SH-SY5Y (cell line): ENCODE data around the gene CD99L2.

Experiments
- GATA2 ChIP-seq: IDR thresholded peaks from 2 replicates; pipeline ENCODE4 v1.6.1; 2011; ENCODE audit warnings: mild to moderate bottlenecking, low read depth, low read length
- GATA3 ChIP-seq: IDR thresholded peaks from 2 replicates; pipeline ENCODE4 v1.6.1; 2011; ENCODE audit warnings: low read depth, mild to moderate bottlenecking, low read length, moderate library complexity

The CD99L2 gene

DNA sequence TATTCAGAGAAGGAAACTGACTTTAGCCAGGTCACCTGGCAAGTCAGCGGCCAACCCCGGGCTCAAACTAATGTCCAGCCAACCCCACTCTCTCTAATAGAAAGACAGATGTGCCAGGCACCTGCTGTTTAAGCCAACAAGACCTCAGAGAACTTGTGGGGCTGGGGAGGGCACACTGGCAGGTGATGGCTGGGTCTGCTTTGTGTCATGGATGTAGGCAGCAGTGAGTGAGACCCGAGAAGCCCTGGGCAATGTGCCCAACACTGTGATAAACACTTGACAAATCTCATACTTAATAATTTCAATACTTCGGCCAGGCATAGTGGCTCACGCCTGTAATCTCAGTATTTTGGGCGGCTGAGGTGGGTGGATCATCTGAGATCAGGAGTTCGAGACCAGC lies 9.0 kb upstream of the CD99L2 start:
- no peak for TF ChIP-seq GATA2
- no peak for TF ChIP-seq GATA3

GRCh38 chrX:150906694-150907093 lies 8.2 kb upstream of the CD99L2 start:
- no peak for TF ChIP-seq GATA3
- TF ChIP-seq GATA2, result no peak

- TF ChIP-seq GATA3 (no peak), GATA2 (no peak)
These were observed 6.8 kb upstream of the CD99L2 start for GRCh38 chrX:150905293-150905692.

DNA sequence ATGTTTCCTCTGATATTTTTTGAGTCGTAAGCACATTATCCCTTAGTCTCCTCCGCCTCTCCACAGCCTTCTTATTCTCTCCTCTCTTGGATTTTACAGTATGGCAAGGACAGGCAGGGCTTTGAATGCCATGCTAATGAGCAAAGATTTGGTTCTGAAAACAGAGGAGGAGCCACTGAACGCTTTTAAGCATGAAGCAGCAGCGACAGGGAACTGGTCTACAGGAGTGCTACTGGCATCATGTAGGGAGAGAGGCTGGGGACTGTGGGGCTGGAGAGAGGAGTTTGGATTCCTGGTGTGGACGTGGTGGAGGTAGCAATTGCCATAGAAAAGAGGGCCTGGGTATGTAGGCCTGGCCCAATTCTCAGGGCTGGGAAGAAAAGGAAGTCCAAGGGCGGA lies 4.6 kb upstream of the CD99L2 start:
- TF ChIP-seq GATA3 (no peak), GATA2 (no peak)

DNA sequence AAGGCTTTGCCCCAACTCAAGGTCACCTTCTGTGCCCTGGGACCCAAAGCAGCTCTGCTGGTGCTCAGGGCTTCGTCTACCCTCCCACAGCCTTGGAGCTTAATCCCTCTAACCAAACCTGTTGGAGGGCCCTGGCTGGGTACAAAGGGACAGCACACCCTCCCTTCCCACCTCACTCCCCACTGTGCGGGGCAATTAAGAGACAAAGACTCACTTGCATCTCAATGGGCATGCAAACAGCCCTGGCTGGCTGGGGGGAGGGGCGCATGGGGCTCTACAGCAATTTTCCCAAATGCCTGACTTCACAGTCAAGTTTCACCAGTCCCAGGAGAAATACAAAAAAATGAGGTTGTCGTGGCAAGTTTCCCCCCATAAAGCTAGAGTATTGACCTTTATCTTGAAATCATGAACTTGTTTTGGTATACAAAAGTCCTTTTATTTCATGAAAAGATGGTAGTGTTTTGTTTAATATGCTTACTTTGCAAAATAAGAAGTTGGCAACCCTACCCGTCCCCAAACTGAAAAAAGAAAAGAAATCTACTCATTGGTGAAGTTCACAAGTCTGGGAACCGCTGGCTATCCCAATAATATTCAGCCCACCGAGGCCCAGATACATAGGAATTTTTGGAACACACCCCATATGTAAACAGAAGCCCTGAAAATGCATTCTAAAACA lies 4.1 kb upstream of the CD99L2 start:
- TF ChIP-seq GATA3 (no peak), GATA2 (no peak)

DNA sequence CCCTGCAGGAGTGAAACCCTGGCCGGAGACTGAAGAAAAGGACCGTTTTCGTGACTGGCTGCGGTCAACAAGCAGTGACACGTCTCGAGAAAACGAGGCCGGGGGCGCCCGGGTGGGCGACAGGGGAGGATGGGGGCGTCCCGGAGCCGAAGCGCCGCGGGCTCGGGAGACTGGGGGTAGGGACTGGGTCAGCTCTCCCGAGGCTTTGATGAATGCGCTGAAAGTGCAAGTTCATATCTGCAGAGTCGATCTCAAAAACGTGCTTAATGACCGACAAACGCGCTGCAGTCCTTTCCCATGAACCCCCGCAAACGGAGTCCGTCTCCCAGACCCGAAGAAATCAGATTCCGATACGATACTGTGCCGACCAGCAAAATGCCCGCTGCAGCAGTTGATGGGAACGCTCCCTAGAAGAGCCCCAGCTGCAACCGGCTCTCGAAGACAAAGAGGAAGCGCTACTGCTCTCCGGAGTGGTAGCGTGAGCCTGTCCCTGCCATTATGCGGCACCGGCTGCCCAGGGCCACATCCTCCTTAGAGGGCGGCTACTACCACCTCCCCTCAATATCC lies 806 bp upstream of the CD99L2 start:
- TF ChIP-seq GATA3 (no peak), GATA2 (peak; percentile 62)

DNA sequence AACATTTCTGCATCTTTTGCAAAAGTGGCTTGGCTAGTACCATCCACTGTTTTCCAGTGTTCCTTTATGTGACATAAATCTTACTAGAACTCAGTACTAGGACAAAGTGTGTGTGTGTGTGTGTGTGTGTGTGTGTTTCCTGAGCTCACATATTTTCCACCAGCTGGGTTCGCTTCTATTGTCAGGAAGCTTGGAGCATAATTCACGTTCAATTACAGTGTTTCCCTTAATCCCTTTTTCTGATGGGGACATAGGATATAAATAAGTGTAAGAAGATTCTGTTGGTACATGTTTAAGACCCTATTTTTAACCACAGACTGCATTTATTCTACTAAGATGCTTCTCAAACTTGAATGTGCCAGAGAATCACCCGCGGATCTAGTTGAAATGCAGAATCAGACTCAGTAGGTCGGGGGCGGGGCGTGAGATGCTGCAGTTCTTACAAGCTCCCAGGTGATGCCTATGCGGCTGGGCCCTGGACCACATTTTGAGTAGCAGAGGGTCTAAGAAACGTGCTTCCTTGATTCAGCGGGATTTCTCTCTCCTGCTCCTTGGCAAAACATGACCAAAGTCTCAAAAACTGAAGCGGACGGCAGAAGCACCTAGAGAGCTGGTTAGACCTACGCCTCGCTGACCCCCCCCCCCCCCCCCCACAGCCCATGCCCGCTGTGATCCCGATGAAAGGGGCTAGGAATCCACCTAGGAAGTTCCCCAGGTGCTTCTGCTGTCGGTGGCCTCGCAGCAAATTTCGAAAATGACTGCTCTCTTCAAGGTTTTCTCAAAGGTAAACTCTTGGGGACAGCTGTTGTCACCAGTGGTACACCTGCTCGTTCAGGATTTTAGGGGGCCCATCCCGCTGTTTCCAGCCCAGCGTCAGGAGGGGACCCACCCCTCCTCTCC lies 797 bp downstream of the CD99L2 start:
- TF ChIP-seq GATA2, result no peak
- TF ChIP-seq GATA3, result no peak

GRCh38 chrX:150896632-150897031 lies 1.8 kb downstream of the CD99L2 start:
- TF ChIP-seq GATA3 (no peak), GATA2 (no peak)

GRCh38 chrX:150893936-150894335 lies 4.5 kb downstream of the CD99L2 start:
- TF ChIP-seq GATA3 (no peak), GATA2 (no peak)

DNA sequence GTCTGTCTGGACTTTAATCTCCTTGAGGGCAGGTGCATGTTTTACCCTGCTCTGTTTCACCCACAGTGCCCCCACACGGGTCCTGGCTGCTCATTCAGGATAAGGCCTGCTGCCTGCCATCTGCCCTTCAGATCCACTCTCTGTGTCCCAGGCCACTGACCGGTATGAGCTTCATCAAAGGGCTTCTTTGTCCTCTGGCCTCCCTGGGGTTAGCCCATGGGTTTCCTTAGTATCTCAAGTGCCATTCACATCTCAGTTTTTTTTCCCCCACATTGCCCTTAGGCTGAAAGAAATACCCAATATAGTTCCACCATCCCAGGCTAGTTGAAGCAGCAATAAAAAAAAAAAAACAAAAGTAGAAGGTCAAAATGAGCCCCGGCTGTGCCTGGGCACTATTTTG lies 9.3 kb downstream of the CD99L2 start:
- no peak for TF ChIP-seq GATA3

GRCh38 chrX:150887906-150888465 lies 10.5 kb downstream of the CD99L2 start:
- TF ChIP-seq GATA2 (no peak), GATA3 (no peak)

DNA sequence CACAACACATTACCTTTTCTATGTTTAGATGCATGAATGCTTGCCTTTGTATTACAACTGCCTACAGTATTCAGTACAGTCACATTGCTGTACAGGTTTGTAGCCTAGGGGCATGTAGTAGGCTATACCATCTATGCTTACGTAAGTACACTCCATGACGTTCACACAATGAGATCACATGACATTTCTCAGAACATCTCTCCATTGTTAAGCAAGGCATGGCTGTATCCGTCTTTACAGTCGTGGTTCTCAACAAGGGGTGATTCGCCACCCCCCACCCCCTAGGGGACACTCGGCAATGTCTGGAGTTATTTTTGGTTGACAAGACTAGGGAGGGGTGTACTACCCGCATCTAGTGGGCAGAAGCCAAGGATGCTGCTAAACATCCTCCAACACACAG lies 12.1 kb downstream of the CD99L2 start:
- TF ChIP-seq GATA2 (no peak), GATA3 (no peak)

DNA sequence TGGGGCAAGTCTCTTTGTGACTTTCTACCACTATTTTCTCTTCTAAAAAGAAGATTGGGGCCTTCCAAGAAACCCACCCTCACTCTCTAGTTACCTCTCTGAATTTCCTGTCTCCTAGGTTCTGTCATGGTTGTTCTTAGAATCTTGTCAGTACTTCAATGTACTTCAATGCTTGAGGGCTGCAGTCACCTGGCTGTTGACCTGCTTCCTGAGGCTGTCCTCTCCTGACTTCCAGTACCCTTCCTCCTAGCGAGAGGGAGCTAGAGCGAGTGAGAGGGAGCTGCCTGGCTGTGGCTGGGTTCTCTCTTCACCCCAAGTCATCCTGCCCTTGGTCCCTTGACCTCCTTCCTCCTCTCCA lies 17.7 kb downstream of the CD99L2 start:
- TF ChIP-seq GATA2, result no peak
- TF ChIP-seq GATA3, result no peak
